ENCODE measurements around the gene NDUFA13.

The NDUFA13 gene

DNA sequence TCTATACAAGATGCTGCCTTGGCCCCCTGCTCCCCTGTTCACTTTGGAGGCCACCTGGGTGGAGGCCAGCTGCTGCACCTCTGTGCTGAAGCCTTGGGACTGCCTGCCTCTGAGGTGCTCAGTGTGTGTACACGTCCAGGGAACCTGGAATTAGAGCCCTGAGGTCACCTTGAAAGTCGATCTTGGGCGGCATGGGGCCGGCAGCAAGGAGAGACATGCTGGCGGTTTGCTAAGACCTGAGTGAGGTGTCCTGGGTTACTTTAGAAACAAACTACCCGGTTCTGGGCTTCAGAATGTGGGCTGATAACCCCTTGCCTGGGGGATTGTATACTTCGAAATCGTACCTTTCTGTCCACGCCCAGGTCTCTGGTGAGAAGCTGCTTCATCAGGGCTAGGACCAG, 26.2 kb upstream of the NDUFA13 start:
- DNase-seq (ENCODE audit: low read depth), result no peak

- peak; percentile 42 for DNase-seq (ENCODE audit: low read depth)
Observed at GRCh38 chr19:19490214-19490968, 25.6 kb upstream of the NDUFA13 start.

DNA sequence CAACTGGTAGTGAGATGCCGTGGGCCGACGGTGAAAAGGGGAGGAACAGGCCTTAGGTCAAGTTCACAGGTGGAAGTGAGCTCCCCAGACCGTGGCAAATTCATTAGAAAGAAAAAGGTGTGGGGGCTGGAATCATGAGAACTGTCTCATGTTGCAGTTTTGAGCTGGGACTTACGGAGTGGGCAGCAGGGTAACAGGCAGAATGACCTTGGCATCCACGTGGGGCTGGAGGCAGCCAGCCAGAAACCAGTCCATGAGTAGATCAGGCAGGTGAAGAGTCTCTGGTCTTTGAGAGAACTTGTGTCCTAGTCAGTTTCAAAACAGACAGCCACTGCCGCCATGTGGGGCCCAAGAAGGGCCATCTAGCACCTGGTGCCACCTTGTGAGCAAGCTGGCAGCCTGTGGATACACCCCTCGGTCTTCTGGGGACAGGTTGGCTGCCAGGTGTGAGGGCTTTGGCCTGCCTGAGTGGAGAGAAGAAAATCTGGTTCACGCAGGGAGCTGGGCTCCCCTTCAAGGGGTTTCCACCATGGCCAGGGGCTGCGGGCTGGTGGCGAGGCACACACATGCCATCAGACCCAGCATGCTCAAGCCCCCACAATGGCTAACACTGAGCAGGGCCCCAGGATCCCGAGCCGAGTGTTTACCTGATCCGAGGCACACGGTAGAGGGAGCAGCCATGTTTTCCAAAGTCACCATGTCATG, 24.6 kb upstream of the NDUFA13 start:
- DNase-seq (ENCODE audit: low read depth), result no peak

DNA sequence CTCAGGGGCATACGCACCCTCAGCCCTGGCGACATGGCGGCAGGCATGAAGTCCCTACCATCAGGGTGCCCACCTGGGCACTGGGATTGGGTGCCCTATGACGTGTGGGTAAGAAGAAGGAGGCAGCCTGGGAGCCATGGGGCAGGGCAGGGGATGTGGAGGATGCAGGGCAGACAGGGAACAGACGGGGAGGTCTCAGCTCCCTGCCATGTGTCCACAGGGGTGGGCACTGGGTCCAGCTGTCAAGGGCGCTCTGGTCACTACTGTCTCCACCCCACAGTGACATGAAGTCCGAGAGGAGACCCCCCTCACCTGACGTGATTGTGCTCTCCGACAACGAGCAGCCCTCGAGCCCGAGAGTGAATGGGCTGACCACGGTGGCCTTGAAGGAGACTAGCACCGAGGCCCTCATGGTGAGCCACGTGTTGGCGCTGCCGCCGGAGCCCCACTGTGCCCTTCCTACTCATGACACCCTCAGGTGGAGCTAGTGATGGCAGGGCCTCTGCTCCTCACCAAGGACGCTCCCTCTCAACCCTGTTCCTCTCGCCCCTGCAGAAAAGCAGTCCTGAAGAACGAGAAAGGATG, 23.9 kb upstream of the NDUFA13 start:
- no peak for DNase-seq (ENCODE audit: low read depth)

GRCh38 chr19:19493841-19494546, 22.0 kb upstream of the NDUFA13 start:
- DNase-seq (ENCODE audit: low read depth), result no peak

- DNase-seq (ENCODE audit: low read depth), result no peak
Observed at GRCh38 chr19:19495614-19496603, 20.1 kb upstream of the NDUFA13 start.

- no peak for DNase-seq (ENCODE audit: low read depth)
Observed at GRCh38 chr19:19498255-19498991, 17.6 kb upstream of the NDUFA13 start.

DNA sequence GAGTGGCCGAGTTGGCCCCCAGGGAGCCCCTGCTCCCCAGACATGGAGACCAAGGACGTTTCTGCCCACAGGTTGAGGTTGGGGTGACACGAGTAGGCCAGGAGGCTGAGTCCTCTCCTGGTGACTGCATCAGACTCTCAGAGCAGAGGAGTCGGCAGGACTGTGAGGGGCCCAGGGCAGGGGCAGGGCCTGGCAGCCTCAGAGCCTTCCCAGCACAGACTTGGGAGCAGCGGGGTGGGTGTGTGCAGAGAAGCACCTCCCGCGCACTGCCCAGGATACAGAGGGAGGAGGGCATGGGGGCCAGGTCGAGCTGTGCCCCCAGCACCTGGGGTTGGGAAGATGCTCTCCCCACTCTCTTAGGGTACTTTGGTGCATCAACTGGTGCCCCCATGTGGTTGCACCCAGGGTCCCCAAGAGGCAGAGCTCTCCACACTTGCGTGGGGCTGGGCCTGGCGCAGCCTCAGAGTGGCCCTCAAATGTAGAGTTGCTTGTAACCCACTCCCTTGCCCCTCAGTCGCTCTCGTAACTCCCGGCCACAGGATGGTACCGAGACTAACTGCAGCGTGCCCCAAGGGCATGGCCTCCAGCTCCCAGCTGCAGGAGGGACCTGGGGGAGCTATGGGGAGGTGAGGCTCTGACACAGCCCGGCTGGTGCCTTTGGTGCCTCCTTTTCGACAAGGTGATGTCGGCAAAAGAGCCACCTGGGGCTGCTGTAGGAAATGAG, 16.6 kb upstream of the NDUFA13 start:
- no peak for DNase-seq (ENCODE audit: low read depth)

GRCh38 chr19:19500975-19501644, 14.9 kb upstream of the NDUFA13 start:
- no peak for DNase-seq (ENCODE audit: low read depth)

GRCh38 chr19:19501798-19502197, 14.2 kb upstream of the NDUFA13 start:
- no peak for DNase-seq (ENCODE audit: low read depth)

DNA sequence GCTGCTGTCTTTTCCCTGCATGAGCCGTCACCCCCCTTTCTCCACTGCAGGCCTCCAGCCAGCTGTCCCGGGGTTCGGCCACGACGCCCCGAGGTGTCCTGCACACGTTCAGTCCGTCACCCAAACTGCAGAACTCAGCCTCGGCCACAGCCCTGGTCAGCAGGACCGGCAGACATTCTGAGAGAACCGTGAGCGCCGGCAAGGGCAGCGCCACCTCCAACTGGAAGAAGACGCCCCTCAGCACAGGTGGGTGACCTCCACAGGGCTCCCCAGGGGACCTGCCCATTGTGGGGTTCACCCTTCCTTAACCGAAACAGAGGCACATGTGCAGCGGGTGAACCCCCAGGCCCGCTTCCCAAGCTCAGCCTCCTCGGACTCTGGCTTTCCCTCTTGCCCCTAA, 13.7 kb upstream of the NDUFA13 start:
- no peak for DNase-seq (ENCODE audit: low read depth)

DNA sequence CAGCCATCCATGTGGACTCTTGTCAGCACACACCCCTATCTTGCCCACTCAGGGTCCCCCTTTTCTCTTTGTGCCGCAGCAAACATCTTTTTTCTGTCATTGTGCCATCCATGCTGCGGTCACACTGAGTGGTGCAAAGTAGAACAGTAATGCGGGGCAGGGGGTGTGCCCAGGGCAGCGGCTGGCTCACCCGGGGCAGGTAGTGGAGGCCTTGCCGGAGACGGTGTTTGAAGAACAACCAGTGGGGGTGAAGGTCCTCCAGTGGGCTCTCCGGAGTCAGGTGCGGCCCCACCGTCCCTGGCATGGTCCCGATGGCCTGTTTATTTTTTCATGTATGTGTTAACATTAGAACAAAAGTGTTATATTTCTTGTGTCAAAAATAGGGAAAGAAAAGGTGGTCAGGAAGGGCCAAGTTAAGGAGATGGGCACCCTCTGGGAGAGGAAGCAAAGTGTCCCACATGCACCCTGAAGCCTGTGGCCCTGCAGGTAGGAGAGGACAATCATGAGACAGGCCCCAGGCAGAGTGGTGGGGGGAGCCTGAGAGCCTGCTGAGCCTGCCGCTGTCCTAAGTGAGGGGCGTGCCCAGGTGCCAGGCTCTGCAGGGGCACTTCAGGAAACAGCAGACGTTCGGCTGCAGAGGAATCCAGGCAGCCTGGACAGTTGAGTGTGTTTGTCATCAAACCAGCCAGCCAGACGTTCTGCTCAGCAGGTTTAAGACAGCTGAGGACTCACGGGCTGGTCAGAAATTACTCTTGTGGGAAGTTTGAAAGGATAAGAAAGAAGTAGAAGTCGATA, 13.0 kb upstream of the NDUFA13 start:
- no peak for DNase-seq (ENCODE audit: low read depth)

- no peak for DNase-seq (ENCODE audit: low read depth)
Observed at GRCh38 chr19:19504754-19505668, 11.0 kb upstream of the NDUFA13 start.

GRCh38 chr19:19505669-19506326, 10.2 kb upstream of the NDUFA13 start:
- DNase-seq (ENCODE audit: low read depth), result no peak

GRCh38 chr19:19506592-19506991, 9.4 kb upstream of the NDUFA13 start:
- DNase-seq (ENCODE audit: low read depth), result no peak

GRCh38 chr19:19507354-19507753, 8.7 kb upstream of the NDUFA13 start:
- no peak for DNase-seq (ENCODE audit: low read depth)

GRCh38 chr19:19508217-19508616, 7.8 kb upstream of the NDUFA13 start:
- no peak for DNase-seq (ENCODE audit: low read depth)
